TTC549 (cell line): Measurements from ENCODE around the gene NUP214.
"Not testable (repeated sequence)": the region's sequence is repeated elsewhere in the genome, so short reads cannot be mapped to it uniquely, and the experiment has no call there.

Source experiments
- FAIRE-seq: peaks from 2 replicates; lab custom pipeline; 2012; peaks lifted over from hg19 to GRCh38; lab: Jason Lieb, UNC

The NUP214 gene

GRCh38 chr9:131260751-131261452 is 135.5 kb downstream of the NUP214 start:
- FAIRE-seq = no peak

GRCh38 chr9:131262327-131263032 is 137.1 kb downstream of the NUP214 start:
- FAIRE-seq = no peak

- FAIRE-seq = not testable (repeated sequence)
These were observed 137.6 kb downstream of the NUP214 start for GRCh38 chr9:131263033-131263343.

- no peak for FAIRE-seq
These were observed 138.3 kb downstream of the NUP214 start for GRCh38 chr9:131263701-131264100.

GRCh38 chr9:131264231-131264630 is 138.8 kb downstream of the NUP214 start:
- FAIRE-seq = no peak

GRCh38 chr9:131266266-131267229 is 141.2 kb downstream of the NUP214 start:
- no peak for FAIRE-seq

GRCh38 chr9:131270171-131271015 is 145.0 kb downstream of the NUP214 start:
- FAIRE-seq = no peak

GRCh38 chr9:131271016-131271273 is 145.6 kb downstream of the NUP214 start:
- FAIRE-seq = not testable (repeated sequence)

- FAIRE-seq = no peak
These were observed 146.1 kb downstream of the NUP214 start for GRCh38 chr9:131271506-131271931.

- no peak for FAIRE-seq
These were observed 146.8 kb downstream of the NUP214 start for GRCh38 chr9:131272212-131272611.

GRCh38 chr9:131273146-131273855 is 147.9 kb downstream of the NUP214 start:
- no peak for FAIRE-seq

- no peak for FAIRE-seq
These were observed 148.7 kb downstream of the NUP214 start for GRCh38 chr9:131273856-131274673.

- FAIRE-seq = no peak
These were observed 149.4 kb downstream of the NUP214 start for GRCh38 chr9:131274674-131275331.

GRCh38 chr9:131275332-131276093 is 150.1 kb downstream of the NUP214 start:
- no peak for FAIRE-seq

GRCh38 chr9:131276094-131276888 is 150.9 kb downstream of the NUP214 start, which contains the start of gene FAM78A:
Gene FAM78A (minus strand): TSS chr9:131276510. CDS start chr9:131276179, 331 bp downstream.
- no peak for FAIRE-seq

GRCh38 chr9:131276891-131277286 is 151.5 kb downstream of the NUP214 start:
- FAIRE-seq = no peak

GRCh38 chr9:131277287-131277909 is 152.0 kb downstream of the NUP214 start:
- no peak for FAIRE-seq
